IPS-11a (cell line): ENCODE results near the gene PISD.
"Not testable (repeated sequence)": the region's sequence is repeated elsewhere in the genome, so short reads cannot be mapped to it uniquely, and the experiment has no call there.

Experiments
- H3K4me3 ChIP-seq: one replicate; pipeline ENCODE4 v1.5.1; 2013; ENCODE audit warnings: low read depth, low read length, control low read depth

Gene PISD

DNA sequence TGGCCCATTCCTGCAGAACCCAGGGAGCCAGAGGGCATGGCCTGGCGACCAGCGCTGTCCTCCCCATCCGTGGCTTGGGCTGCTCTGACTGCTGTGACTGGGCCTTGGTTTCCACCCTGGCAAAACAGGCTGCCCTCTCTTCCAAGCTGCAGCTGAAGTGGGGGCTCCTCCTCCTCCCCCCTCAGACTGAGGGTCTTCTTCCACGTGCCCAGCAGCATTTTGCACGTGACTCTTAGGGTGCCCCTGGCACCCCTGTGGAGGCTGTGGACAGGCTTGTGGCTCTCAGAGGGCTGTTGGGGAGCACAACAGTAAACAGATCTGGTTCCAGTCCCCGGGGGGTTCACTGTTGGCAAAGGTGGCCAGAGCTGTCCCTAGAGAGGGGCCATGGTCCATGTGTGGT lies 51.4 kb downstream of the PISD start:
- H3K4me3 ChIP-seq, result no peak overlapping the region

DNA sequence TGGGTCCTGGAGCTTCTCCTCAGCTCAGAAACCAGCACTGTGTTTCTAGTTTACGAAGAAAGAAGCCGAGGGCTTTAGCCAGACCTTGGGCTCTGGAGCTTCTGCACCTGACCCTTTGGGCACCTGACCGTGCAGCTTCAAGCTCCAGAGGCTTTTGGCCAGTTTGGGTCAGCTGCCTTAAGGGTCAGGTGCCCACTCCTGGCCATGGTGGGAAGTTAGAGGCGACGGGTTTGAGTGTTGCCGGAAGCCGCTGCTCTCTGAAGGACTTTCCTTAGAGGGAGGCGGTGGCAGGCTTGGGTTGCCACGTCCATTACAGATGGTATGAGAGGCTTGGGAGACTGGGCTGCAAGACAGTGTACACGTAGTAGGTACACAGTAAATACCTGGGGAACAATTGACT lies 52.3 kb downstream of the PISD start:
- H3K4me3 ChIP-seq, result no peak overlapping the region

DNA sequence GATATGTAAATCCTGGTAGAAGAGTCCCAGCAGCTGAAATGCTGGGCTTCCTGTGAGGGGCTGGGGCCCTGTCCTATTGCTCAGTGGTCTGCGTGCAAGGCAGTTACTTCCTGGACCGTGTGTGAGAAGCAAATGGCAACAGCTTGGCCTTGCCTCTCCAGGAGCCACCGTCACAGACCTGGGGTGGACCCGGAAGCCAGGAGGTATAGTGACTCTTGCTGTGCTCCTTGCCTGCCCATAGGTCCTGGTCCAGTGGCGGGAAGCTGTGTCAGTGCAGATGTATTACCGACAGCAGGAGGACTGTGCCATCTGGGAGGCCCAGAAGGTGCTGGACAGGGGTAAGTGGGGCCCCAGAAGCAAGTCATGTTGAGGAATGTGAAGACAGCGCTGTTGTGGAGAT lies 54.3 kb downstream of the PISD start:
- no peak overlapping the region for H3K4me3 ChIP-seq

DNA sequence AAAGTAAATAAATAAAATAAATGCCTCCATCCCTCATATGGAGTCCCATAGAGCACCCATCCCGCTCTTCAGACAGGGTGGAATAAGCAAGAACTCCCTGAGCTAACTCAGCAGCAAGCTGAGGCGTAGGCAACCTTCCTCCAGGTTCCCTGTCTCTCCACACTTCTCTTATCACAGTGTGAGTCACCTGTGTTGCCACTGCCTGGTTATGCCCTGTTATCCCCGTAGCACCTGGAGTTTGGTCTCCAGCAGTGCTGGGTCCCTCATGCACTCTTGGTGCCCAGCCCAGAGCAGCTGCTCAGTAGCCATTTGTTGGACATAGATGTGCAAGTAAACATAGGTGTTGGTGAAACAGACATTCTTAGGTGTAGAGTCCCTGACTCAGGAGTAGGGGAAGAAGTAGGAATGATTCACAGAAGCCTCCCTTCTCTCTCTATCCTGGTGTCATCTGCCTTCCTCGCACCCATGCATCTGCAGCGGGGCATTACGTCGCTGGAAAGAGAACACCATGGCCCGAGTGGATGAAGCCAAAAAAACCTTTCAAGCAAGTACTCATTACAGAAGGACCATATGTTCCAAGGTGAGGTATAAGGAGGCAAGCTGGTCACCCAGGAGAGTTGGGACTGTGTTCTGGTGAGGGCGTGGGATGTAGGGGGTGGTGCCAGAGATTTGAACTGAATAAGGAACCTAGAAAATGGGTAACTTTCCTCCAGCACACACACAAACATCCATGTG lies 56.0 kb downstream of the PISD start:
- H3K4me3 ChIP-seq, result no peak overlapping the region

DNA sequence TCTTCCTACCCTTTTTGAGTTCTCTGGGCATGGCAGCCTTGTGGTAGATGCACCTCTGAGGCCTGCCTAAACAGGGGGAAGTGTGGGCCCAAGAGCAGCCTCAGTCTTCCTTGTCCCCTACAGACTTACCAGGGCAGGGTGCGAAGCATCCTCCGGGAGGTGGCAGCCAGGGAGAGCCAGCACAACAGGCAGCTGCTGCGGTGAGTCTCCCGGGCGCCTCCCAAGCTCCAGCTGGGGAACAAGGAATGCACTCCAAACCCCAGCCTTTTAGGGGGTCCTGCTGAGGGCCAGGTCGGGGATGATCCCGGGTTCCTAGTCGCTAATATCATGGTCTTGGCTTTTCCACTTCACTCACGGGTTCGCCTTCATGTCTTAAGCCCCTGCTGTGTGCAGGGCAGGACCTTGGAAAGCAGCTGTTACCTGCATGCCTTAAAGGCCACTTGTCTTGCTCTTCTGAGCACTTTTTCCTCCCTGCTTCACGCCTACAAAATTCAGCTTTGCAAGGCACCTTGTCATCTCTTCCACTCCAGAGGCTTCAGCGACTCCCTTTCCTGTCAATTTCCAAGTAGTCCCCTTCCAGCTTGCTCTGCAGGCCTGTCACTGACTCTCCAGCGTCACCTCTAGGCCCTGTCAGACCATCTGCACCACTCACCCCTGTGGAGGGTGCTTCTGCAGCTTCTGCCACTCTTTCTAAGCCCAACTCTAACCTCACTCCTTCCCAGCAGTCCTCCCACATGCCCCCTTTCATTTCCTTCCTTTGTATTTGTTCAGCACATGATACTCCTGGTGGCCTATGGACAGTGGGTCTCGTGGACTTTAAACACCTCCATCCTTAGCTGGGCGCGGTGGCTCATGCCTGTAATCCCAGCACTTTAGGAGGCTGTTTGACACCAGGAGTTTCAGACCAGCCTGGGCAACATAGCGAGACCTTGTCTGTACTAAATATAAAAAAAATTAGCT lies 57.0 kb downstream of the PISD start:
- H3K4me3 ChIP-seq, result no peak overlapping the region

DNA sequence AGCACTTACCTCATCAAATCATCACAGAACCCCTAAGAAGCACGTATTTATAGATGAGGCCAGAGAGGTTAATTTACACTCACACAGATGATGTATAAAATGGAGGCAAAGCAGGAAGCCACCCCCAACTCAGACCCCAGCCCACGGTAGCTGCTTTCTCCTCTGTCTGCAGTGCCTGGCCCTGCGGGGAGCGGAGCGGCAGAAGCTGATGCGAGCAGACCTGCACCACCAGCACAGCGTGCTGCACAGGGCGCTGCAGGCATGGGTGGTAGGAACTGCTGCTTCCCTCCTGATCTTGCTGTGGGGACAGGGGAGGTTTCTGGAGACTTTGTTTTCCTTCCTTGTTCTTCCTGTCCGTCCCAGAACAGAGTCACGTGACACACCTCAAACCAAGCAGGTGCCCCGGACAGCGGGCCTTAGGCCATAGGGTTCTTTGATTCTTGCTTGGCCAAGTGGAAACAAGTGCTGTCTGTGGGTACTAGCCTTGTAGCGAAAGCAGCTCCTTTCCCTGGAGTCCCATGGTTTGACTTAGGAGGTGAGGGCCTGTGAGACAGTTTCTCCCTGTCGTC lies 57.8 kb downstream of the PISD start:
- no peak overlapping the region for H3K4me3 ChIP-seq

DNA sequence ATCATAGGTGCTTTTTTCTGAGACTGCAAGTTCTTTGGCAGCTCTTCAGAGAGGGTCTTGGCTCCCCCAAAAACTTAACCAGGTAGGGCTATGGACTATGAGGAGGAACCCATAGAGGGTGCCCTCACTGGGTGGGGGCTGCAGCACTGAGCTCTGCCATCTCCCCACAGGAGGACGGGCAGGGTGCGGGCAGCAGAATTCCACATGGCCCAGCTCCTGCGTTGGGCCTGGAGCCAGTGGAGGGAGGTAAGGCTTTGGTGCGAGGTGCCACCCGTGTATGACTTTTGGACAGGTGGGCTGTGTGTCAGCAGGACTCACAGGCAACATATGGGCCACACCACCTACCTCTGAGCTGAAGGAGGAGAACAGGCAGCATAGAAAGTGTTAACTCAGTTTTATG lies 58.4 kb downstream of the PISD start:
- H3K4me3 ChIP-seq, result no peak overlapping the region

DNA sequence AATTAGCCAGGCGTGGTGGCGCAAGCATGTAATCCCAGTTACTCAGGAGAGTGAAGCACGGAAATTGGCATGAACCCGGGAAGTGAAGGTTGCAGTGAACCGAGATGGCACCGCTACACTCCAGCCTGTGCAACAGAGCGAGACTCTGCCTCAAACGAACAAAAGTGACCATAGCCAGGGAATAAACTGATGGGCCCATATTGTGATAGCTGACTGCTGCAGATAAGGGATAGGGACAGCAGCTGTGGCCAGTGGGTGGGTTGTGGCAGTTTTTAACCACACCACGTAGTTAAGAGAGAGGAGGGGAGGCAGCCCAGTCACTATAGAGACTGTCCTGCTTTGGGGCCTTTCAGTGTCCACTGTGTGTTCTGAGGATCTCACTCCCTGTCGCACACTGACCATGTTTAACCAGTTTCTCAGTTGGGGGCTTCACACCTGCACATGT lies 58.9 kb downstream of the PISD start:
- no peak overlapping the region for H3K4me3 ChIP-seq

DNA sequence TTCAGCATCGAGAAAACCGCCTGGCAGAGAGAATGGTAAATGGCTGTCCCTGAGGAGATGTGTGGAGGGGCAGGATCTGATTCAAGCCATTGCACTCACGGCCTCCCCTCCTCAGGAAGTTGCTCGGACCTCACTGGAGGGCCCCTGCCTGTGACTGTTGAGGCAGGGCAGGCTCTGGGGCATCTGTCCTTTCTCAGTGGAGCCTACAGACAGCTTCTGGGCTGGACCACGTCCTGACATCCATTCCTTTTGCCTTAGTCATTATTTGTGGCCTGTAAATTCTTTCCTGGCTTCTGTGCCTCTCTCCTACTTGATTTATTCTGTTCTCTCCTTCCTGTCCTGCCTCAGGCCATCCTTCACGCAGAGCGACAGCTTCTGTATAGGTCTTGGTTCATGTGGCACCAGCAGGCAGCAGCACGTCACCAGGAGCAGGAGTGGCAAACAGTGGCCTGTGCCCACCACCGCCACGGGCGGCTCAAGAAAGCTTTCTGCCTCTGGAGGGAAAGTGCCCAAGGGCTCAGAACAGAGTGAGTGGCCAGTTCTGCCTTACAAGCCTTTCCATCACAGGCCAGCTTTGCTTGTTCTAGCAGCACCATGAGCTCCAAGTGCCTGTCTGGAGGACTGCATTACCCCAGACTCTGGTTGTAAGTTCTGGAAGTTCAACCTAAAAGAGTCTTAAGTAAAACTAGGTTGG lies 59.6 kb downstream of the PISD start:
- H3K4me3 ChIP-seq, result no peak overlapping the region

DNA sequence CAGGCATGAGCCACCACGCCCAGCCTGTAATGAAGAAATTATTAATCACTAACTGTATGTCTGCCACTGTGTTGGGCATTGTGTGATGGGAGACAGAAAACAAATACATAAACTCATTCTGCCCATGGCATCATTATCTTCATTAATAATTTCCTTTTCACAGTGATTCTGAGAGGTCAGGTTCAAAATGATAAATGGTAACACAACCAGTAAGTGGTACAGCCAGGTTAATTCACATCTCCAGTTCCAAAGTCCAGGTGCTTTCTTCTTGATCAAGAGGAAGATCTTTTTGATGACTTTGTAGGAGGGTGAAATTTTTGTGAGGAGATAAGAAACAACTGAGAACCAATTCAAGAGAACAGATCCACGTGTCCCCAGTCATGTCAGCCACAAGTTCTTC lies 66.7 kb downstream of the PISD start:
- H3K4me3 ChIP-seq, result no peak overlapping the region

DNA sequence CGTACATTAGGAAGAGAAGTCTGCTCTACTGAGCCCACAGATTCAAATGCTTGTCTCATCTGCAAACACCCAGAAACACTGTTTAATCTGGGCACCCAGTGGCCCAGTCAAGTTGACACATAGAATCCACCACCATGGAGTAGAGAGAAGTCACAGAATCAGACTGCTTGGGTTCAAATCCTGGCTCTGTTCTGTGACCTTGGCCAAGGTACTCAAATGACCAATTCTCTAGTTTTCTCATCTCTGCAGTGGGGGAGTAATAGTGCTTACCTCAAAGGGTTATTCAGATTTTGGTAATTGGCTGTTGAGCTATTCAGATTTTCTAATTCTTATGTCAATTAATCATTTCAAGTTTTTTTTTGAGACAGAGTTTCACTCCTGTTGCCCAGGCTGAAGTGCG lies 71.9 kb downstream of the PISD start:
- H3K4me3 ChIP-seq, result not testable (repeated sequence)

DNA sequence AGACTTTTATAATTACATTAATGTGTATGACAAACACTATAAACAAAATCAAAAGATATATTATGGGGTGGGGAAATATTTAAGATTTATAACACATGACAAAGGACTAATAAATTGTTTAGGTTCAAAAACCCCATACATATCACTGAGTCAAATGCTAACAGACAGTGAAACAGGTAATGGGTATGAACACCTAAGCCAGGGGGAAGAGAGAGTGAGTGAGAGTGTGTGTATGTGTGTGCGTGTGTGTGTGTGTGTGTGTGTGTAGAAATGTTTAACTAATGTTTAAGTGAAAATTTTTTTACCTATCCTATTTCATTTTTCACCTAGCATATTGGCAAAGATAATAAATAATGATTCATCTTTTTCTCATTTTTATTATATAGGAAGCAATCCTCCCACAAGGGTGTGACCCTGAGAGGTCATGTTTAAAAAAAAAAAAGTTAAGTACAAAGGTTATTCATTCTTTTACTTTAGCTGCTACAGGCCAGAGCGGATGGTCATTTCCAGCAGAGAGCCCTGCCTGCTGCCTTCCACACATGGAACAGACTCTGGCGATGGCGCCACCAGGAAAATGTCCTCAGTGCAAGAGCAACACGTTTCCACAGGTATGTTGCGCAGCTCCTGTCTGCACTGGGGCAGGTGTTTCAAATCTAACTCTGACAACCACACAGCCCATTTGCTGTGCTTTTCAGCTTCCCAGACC lies 72.9 kb downstream of the PISD start:
- H3K4me3 ChIP-seq, result no peak overlapping the region

DNA sequence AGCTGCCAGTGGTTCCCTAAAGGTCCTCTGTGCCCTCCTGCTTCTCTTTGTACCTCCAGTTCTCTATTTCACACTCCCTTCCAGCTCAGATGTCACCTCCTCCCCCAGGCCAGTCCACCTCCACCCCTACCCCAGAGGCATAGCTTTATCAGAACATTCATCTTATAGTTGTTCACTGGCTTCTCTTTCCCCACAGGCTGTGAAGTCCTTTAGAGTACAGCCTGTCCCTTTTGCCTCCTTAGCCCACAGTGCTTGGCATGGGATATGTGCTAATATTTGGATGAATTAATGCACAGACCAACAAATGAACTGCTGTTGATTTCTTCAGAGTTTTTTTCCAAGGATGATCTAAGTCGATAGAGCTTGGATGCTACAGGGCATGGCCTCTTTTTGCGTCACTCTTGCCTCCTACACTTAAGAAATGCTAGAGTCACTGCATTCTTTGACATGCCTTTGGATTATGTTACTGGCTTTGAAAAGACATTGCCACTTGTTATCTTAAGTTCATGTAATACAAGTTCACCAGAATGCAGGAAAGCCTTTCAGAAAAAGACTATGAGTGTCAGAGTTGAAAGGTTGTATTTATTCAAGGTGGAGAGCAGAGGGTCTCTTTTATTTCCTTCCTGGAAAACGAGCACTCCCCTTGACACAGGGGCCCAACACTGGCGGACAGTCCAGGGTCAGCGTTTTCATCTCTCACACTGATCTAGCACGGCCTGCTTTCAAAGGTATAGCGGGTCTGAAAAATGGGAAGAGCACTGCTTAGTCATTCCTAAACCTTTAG lies 75.7 kb downstream of the PISD start:
- H3K4me3 ChIP-seq, result no peak overlapping the region

DNA sequence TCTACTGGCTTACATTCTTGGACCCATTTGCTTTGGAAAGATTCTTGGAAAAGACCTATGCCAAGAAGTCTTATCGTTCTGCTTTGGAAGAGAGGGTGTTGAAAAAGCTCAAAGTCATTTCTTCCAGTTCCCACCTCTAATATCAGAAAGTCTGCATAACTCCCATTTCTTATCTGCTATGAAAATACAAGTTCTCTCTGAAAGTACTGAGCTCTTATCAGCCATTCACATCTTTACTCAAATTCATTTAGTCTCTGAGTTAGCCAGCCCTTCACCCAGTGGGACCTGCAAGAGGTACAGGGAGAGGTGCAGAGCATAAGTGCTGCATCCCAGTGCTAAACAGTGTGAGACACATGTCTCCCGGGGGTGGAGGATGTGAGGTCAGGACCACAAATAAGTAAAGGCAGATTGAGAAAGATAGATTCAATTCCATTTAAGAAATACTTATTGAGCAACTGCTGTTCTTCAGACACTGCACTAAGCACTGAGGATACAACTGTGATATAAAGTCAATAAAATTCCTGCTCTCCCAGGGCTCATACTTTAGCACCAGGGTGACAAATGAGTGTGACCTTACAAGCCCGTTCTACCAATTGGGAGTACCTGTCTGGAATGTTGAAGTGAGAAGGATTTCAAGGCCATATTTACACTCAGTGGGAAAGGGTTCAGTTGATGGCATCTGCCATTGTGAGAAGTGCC lies 76.7 kb downstream of the PISD start:
- no peak overlapping the region for H3K4me3 ChIP-seq

DNA sequence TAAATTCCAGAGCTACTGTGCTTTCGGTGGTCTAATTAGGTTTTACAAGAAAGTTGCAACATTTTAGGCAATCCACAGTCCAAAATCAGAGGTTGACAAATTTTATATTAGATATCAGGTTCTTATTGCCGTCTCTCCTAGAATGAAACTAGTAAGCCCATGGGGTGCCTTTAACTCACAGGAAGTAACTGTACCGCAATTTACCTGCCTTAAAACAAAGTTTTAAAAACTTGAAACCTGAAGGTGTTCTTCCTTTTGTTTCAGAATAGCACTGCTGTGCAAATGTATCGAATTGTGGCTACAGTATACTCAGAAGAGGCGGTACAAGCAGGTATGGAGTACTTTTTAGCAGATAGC lies 77.2 kb downstream of the PISD start:
- no peak overlapping the region for H3K4me3 ChIP-seq

DNA sequence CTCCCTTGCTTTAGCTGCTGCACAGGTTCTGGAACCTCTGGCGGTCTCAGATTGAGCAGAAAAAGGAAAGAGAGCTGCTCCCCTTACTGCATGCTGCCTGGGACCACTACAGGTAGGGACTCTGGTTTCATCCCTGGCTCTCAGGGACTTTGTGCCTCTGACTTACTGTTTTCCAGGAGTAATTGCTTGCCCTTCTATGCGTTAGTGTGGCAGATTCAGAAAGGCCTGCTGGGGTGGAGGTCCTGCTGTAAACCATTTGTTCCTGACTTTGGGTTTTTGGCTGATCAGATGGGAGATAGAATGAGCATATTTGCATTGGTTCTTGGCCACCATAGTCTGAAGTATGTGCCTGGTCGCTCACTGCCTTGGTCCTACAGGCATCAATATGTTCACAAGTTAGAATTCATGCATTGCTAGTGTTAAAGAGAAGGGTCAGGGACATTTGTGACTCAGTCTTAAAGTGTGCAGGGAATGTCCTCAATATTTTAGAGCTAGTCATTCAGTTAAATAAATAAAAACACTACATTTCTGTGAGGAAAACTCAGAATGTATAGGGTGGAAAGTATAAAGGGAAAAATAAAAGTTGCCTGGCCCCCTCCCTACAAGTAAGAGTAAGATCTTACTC lies 78.0 kb downstream of the PISD start:
- no peak overlapping the region for H3K4me3 ChIP-seq

DNA sequence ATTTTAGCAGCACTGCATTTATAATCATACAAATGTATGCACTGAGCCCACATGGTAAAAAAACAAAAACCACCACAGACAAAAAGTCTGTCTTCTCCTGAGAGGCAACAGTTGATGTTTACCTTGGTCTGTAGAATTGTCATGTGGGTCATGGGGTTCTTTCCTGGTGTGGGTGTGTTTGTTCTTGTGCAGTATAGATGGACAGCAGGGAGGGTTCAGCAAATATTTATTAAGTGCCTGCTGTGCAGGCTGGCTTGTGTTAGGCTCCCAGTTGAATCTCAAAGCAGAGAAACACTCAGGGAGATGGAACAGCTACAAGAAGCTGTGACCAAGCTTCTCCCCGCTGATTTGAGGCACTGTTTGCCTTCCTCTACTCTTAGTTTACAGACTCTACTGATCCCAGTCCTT lies 82.2 kb downstream of the PISD start:
- H3K4me3 ChIP-seq, result no peak overlapping the region

DNA sequence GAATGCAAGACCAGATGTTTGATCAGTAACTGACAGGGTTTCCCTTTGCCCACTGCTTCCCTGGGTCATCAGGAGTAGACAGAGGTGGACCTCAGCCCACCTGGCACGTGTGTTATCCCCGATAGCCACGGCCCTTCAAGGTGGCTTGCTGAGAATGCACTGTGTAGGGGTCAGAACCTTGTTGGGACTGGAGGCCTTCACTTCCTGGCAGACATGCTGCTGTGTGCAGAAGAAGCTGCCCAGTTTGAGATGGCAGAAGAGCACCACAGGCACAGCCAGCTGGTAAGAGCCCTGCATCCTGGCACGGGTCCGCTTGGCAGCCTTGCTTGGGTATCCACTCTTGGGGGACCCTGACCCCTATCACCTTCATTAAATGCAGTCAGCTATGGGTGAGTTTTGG lies 83.8 kb downstream of the PISD start:
- H3K4me3 ChIP-seq, result no peak overlapping the region

DNA sequence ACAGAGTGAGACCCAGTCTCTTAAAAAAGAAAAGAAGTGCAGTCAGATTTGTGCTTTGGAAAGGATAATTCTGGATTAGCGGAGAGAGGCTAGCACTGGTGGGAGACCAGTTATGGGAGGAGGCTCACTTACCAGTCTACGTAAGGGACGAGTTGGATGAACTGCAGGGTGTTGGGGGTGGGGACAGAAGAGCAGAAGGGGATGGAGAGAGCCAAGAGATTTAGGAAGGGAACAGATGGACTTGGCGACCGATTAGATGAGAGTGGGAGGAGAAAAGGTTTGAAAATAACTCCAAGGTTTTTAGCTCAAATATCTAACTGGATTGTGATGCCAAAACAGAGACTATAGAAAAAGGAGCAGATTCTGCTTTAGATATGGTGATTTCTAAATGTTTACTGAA lies 84.3 kb downstream of the PISD start:
- no peak overlapping the region for H3K4me3 ChIP-seq
